NB4 (cell line): ENCODE results near the gene RBPMS2.

Source experiments
- POLR2A ChIP-seq: IDR thresholded peaks from 2 replicates; pipeline ENCODE4 v1.6.1; 2011; ENCODE audit warnings: mild to moderate bottlenecking; ENCODE audit not compliant: insufficient read length; ENCODE audit errors: extremely low read depth
- TF ChIP-seq, protein P1 (sequence below): IDR thresholded peaks from one replicate; pipeline ENCODE4 v1.5.1; 2012; ENCODE audit warnings: low read depth, low read length

DNA sequence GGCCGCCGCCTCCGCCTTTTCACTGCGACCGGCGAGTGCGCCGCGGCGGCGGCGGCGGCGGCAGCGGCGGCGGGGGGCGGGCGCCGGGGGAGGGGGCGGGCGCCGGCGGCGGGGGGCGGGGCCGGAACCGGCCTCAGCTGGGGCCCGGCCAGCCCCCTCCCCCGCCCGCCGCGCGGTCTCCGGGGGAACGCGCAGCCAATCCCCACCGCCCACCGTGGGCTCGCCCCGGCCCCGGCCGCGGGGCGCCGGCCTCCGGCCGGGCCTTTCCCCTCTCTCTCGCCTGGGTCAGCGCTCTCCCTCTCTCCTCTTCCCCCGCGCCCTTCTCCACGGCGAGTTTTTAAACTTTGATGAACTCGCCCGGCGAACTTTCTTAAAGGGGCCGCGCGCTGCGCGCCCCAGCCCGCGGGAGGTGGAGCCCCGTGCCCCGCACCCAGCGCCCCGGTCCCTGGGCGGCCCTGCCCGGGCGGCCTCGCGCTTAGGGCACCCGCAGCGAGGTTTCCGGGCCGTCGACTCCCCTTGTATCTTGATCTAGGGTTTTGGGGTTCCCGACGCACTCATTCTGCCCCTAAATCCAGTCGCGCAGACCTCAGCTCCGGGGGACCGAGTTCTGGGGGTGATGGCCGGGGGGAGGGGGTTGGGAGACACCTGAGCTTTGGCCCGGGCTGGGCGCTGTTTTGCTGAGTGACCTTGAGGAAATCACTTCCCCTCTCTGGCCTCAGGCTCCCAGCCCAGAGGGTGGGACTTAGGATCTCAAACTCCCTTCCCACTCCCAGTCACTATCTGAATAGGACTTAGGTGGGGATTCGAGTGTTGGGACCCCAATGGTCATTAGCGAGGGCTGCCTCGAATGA, at the start of gene RBPMS2:
- TF ChIP-seq, protein P1, sequence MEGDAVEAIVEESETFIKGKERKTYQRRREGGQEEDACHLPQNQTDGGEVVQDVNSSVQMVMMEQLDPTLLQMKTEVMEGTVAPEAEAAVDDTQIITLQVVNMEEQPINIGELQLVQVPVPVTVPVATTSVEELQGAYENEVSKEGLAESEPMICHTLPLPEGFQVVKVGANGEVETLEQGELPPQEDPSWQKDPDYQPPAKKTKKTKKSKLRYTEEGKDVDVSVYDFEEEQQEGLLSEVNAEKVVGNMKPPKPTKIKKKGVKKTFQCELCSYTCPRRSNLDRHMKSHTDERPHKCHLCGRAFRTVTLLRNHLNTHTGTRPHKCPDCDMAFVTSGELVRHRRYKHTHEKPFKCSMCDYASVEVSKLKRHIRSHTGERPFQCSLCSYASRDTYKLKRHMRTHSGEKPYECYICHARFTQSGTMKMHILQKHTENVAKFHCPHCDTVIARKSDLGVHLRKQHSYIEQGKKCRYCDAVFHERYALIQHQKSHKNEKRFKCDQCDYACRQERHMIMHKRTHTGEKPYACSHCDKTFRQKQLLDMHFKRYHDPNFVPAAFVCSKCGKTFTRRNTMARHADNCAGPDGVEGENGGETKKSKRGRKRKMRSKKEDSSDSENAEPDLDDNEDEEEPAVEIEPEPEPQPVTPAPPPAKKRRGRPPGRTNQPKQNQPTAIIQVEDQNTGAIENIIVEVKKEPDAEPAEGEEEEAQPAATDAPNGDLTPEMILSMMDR, result no peak
- TF ChIP-seq POLR2A, result no peak
